HepG2 (cell line): ENCODE measurements around the gene KCNK15. TPM values are rescaled to one million over a fixed set of nuclear protein-coding genes. Genes with fewer than 3 reads are reported as not detected.

Source experiments
- IRF2 ChIP-seq: IDR thresholded peaks from 2 replicates; pipeline ENCODE4 v1.6.1; 2018; ENCODE audit warnings: missing genetic modification reagents, missing compliant biosample characterization
- KDM1A ChIP-seq: IDR thresholded peaks from 2 replicates; pipeline ENCODE4 v1.6.1; 2016; ENCODE audit warnings: missing compliant biosample characterization
- MAFK ChIP-seq, 2 experiments: IDR thresholded peaks in 1 of 2; conservative IDR thresholded peaks in 1 of 2; 2 replicates each; pipeline ENCODE4 v1.6.1; 2011; ENCODE audit warnings: improper control_type of control experiment in 2 of 2, low read length in 2 of 2
- MIER3 ChIP-seq: IDR thresholded peaks from 2 replicates; pipeline ENCODE4 v1.6.1; 2016; ENCODE audit warnings: missing compliant biosample characterization, borderline replicate concordance
- NCOA5 ChIP-seq: sonication (generic); formaldehyde crosslinking; IDR thresholded peaks from 2 replicates; pipeline ENCODE4 v1.4.0; 2020; ENCODE audit warnings: missing genetic modification reagents
- PHF20 ChIP-seq: sonication (generic); formaldehyde crosslinking; IDR thresholded peaks from 2 replicates; pipeline ENCODE4 v1.5.0; 2020; ENCODE audit warnings: mild to moderate bottlenecking, missing genetic modification reagents
- POLR2AphosphoS5 ChIP-seq: IDR thresholded peaks from 2 replicates; pipeline ENCODE4 v1.6.1; 2012; ENCODE audit warnings: low read depth, low read length
- PRPF4 ChIP-seq: fragments of 200-400 bp; formaldehyde crosslinking; IDR thresholded peaks from 2 replicates; pipeline ENCODE4 v1.6.1; 2016; ENCODE audit warnings: low read length, low read depth; ENCODE audit not compliant: poor library complexity, severe bottlenecking
- SPEN ChIP-seq: sonication (generic); formaldehyde crosslinking; IDR thresholded peaks from 2 replicates; pipeline ENCODE4 v1.5.1; 2020; ENCODE audit warnings: low read depth, mild to moderate bottlenecking, missing genetic modification reagents
- WIZ ChIP-seq: sonication (generic); formaldehyde crosslinking; IDR thresholded peaks from 2 replicates; pipeline ENCODE4 v1.5.1; 2020; ENCODE audit warnings: mild to moderate bottlenecking, missing genetic modification reagents
- ZFP1 ChIP-seq: IDR thresholded peaks from 2 replicates; pipeline ENCODE4 v1.6.1; 2016
- ZNF7 ChIP-seq: IDR thresholded peaks from 2 replicates; pipeline ENCODE4 v1.6.1; 2016; ENCODE audit warnings: missing biosample characterization, missing genetic modification reagents
- ZSCAN21 ChIP-seq: sonication (generic); formaldehyde crosslinking; IDR thresholded peaks from 2 replicates; pipeline ENCODE4 v1.8.0; 2022; ENCODE audit warnings: mild to moderate bottlenecking, missing genetic modification reagents, moderate library complexity, borderline replicate concordance
- polyA plus RNA-seq, 8 experiments: library from polyadenylated mRNA; depleted of rRNA in 3 of 8; stranded (reverse) in 7 of 8; unstranded in 1 of 8; fragments of >200 nt; fragmentation: Illumina TruSeq in 4 of 8; extraction: Trizol in 4 of 8; gene quantifications; 2 replicates each; pipeline versions ENCODE4 v1.2.1 to v1.2.3, GENCODE V29; 2011 to 2016; ENCODE audit warnings: low read depth in 4 of 8, missing spikeins in 1 of 8, mixed read lengths in 1 of 8; ENCODE audit not compliant: insufficient read depth in 1 of 8
- total RNA-seq, 5 experiments: library from RNA; depleted of rRNA; stranded (reverse); fragments of >200 nt; fragmentation: Illumina TruSeq; extraction: Trizol; gene quantifications; 2 replicates each; pipeline ENCODE4 v1.2.3, GENCODE V29; 2016; ENCODE audit warnings: low read depth in 1 of 5
- TF ChIP-seq, protein P1 (sequence below): sonication (generic); formaldehyde crosslinking; conservative IDR thresholded peaks from 2 replicates; pipeline ENCODE4 v1.4.0; 2020; ENCODE audit warnings: missing genetic modification reagents
- TF ChIP-seq, protein P2 (sequence below), 2 experiments: IDR thresholded peaks; 2 replicates each; pipeline ENCODE4 v1.6.1; 2011 to 2012; ENCODE audit warnings: low read length in 2 of 2, borderline replicate concordance in 1 of 2, low read depth in 1 of 2, mild to moderate bottlenecking in 1 of 2, moderate library complexity in 1 of 2

The KCNK15 gene
- total and polyA plus RNA-seq, 2 of the 13 experiments (the other 11 are each of a cell fraction or from before 2014, with no cell fraction given) = 0.03 TPM; not detected in 1

DNA sequence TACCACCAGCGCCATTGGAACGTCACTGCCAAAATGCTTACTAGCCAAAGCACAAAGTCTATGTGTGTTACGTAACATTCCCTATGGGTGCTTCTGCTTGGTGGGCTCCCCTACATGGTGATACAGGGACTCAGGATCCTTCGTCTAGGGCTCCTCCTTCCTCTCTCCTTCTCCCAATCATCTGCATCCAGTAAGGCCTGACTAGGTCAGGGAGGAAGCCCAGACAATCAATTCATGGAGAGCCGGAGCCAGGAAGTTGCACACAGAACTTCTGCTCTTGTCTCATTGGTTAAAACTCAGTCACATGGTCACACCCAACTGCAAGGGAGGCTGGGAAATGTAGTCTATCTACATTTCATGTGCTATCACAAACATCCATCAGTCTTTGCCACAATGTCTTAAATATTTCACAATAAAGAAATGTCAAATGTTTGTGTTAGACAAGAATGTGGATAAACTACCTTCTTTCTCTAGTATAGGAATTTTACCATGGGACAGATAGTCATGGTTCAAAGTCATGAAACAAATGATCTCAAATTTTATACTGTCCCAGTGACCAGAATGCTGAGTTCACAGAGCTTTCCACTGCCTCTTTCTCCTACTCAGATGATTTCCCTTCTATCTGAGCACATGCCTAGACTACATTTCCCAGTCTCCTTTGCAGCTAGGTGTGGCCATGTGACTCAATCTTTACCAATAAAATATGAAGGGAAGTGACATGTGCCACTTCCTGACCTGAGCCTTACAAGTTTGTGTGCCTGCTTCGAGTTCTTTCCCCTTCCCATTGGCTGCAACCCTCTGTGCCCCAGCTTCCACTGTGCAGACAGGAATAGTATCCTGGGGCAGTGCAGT, 9.3 kb upstream of the KCNK15 start (continued):
- TF ChIP-seq, protein P1, sequence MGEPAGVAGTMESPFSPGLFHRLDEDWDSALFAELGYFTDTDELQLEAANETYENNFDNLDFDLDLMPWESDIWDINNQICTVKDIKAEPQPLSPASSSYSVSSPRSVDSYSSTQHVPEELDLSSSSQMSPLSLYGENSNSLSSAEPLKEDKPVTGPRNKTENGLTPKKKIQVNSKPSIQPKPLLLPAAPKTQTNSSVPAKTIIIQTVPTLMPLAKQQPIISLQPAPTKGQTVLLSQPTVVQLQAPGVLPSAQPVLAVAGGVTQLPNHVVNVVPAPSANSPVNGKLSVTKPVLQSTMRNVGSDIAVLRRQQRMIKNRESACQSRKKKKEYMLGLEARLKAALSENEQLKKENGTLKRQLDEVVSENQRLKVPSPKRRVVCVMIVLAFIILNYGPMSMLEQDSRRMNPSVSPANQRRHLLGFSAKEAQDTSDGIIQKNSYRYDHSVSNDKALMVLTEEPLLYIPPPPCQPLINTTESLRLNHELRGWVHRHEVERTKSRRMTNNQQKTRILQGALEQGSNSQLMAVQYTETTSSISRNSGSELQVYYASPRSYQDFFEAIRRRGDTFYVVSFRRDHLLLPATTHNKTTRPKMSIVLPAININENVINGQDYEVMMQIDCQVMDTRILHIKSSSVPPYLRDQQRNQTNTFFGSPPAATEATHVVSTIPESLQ (CRISPR knock-in tag) = no peak
- TF ChIP-seq ZSCAN21 (CRISPR knock-in tag) = peak; percentile 34; the same call in 1 of the 2 replicates
- peak; percentile 80 for TF ChIP-seq IRF2 (CRISPR knock-in tag)
- 0 out of 2 replicates have a peak, but pooled peaks have one; percentile 33 for TF ChIP-seq KDM1A (CRISPR knock-in tag)
- TF ChIP-seq POLR2AphosphoS5 = peak; percentile 44; the same call in 1 of the 2 replicates
- TF ChIP-seq ZNF7 (CRISPR knock-in tag) = no peak
- peak; percentile 55; the same call in 1 of the 2 replicates for TF ChIP-seq MIER3
- TF ChIP-seq PRPF4 = no peak
- TF ChIP-seq WIZ (CRISPR knock-in tag) = peak; percentile 87
- TF ChIP-seq, protein P2, sequence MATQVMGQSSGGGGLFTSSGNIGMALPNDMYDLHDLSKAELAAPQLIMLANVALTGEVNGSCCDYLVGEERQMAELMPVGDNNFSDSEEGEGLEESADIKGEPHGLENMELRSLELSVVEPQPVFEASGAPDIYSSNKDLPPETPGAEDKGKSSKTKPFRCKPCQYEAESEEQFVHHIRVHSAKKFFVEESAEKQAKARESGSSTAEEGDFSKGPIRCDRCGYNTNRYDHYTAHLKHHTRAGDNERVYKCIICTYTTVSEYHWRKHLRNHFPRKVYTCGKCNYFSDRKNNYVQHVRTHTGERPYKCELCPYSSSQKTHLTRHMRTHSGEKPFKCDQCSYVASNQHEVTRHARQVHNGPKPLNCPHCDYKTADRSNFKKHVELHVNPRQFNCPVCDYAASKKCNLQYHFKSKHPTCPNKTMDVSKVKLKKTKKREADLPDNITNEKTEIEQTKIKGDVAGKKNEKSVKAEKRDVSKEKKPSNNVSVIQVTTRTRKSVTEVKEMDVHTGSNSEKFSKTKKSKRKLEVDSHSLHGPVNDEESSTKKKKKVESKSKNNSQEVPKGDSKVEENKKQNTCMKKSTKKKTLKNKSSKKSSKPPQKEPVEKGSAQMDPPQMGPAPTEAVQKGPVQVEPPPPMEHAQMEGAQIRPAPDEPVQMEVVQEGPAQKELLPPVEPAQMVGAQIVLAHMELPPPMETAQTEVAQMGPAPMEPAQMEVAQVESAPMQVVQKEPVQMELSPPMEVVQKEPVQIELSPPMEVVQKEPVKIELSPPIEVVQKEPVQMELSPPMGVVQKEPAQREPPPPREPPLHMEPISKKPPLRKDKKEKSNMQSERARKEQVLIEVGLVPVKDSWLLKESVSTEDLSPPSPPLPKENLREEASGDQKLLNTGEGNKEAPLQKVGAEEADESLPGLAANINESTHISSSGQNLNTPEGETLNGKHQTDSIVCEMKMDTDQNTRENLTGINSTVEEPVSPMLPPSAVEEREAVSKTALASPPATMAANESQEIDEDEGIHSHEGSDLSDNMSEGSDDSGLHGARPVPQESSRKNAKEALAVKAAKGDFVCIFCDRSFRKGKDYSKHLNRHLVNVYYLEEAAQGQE (IDR thresholded peaks at IDR 0.05; ENCODE audit: borderline replicate concordance in 1 of 2, low read depth in 1 of 2, low read length in 2 of 2) = no peak
- no peak for TF ChIP-seq NCOA5 (CRISPR knock-in tag)
- TF ChIP-seq PHF20 (CRISPR knock-in tag) = peak; percentile 62
- 0 out of 2 replicates have a peak, but pooled peaks have one; percentile 29 for TF ChIP-seq ZFP1
- no peak; the same call in 1 of the 2 replicates for TF ChIP-seq SPEN (CRISPR knock-in tag)
- peak in 1 of 2 experiments; percentile 20; a peak in 2 of 4 replicates for TF ChIP-seq MAFK (conservative IDR thresholded peaks at IDR 0.05 in 1 of 2, IDR thresholded peaks at IDR 0.05 in 1 of 2; ENCODE audit: low read length in 2 of 2)
